Measurements from ENCODE around the gene ATF7IP.

Gene ATF7IP

GRCh38 chr12:14505626-14506596, 140.4 kb downstream of the ATF7IP start:
- no peak for ATAC-seq

- ATAC-seq, result no peak
Measured at GRCh38 chr12:14510574-14510973, 145.1 kb downstream of the ATF7IP start.

GRCh38 chr12:14514154-14514842, 148.8 kb downstream of the ATF7IP start:
- ATAC-seq, result no peak

GRCh38 chr12:14514946-14515345, 149.5 kb downstream of the ATF7IP start:
- ATAC-seq, result no peak

GRCh38 chr12:14521822-14522221, 156.3 kb downstream of the ATF7IP start:
- no peak for ATAC-seq

GRCh38 chr12:14525964-14526363, 160.5 kb downstream of the ATF7IP start:
- ATAC-seq, result no peak

GRCh38 chr12:14532152-14532551, 166.7 kb downstream of the ATF7IP start:
- no peak for ATAC-seq

- no peak for ATAC-seq
Measured at GRCh38 chr12:14537088-14537487, 171.6 kb downstream of the ATF7IP start.

- ATAC-seq, result no peak
Measured at GRCh38 chr12:14540801-14541462, 175.4 kb downstream of the ATF7IP start.

- ATAC-seq, result no peak
Measured at GRCh38 chr12:14545144-14546124, 180.0 kb downstream of the ATF7IP start.

- ATAC-seq, result no peak
Measured at GRCh38 chr12:14547571-14547970, 182.1 kb downstream of the ATF7IP start.

GRCh38 chr12:14548609-14549008, 183.1 kb downstream of the ATF7IP start:
- ATAC-seq, result no peak

Measured in activated CD4-positive, CD25-positive, alpha-beta regulatory T cell treated with anti-CD3 and anti-CD28 coated beads, Interleukin-2, amount 50 U/mL, for 24 hours (primary cell).